ENCODE results near the gene SIGLEC9.

- TF ChIP-seq, protein P1, sequence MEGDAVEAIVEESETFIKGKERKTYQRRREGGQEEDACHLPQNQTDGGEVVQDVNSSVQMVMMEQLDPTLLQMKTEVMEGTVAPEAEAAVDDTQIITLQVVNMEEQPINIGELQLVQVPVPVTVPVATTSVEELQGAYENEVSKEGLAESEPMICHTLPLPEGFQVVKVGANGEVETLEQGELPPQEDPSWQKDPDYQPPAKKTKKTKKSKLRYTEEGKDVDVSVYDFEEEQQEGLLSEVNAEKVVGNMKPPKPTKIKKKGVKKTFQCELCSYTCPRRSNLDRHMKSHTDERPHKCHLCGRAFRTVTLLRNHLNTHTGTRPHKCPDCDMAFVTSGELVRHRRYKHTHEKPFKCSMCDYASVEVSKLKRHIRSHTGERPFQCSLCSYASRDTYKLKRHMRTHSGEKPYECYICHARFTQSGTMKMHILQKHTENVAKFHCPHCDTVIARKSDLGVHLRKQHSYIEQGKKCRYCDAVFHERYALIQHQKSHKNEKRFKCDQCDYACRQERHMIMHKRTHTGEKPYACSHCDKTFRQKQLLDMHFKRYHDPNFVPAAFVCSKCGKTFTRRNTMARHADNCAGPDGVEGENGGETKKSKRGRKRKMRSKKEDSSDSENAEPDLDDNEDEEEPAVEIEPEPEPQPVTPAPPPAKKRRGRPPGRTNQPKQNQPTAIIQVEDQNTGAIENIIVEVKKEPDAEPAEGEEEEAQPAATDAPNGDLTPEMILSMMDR (IDR thresholded peaks at IDR 0.05): no peak
- TF ChIP-seq EP300 (IDR thresholded peaks at IDR 0.05; ENCODE audit: low read depth): no peak
These were observed 17.2 kb upstream of the SIGLEC9 start for GRCh38 chr19:51107406-51108065.

All from transverse colon (tissue), 3 donors.